ENCODE data around the gene TNFRSF1A. TPM values are rescaled to one million over a fixed set of nuclear protein-coding genes. Genes with fewer than 3 reads are reported as not detected.

TNFRSF1A gene
- total and polyA plus RNA-seq, 5 donors from 2014 or later, result 25.6 to 39.5 (median 34.0) TPM

DNA sequence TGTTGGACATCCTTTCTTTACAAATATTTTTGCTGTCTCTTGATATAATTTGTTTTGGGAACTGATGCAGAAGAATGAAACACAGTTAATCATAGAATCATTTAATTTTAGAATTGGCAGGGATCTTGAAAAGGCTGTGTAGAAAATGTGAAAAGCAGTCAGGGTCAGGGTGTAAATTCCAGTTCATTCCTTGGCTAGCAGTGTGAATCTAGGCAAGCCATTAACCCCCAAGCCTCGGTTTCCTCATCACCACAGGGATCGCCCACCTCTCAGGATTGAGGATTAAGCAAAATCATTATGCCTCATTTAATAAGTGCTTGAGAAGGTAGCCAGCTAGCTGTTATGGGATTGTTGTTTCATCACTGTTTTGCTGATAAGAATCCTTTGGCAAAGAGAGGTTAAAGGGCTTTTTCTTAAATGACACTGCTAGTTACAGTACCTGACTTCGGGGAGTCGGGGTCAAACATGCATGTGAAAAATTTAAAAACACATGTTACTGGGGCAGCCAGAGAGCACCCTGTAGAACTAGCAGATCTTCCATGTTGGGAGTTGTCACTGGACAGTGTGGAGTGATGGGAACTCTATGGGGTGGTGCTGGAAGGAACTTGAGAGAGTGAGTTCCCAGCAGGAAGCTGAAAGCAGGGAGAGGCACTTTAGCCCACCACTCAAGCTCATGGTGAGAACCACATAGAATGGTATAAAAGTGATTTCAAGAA is 10.7 kb downstream of the TNFRSF1A start:
- H3K27ac ChIP-seq (ENCODE audit: insufficient read depth, low read length, poor library complexity, severe bottlenecking), result no peak overlapping the region
- DNase-seq, result no peak
- no peak overlapping the region for H3K4me3 ChIP-seq (ENCODE audit: low read depth, low read length)
- Mint-ChIP-seq H3K36me3 (peaks cover 39% of the 10 kb centered on the region), H3K27me3 (no peaks in the 10 kb centered on the region), H3K27ac (peak overlapping the region in 2 of 3 donors; percentile 14 to 49), H3K9me3 (no peaks in the 10 kb centered on the region), H3K4me3 (peak overlapping the region in 1 of 4 donors; percentile 10), H3K4me1 (peaks cover 4 to 47% (median 21%) of the 10 kb centered on the region in 4 donors)
- ATAC-seq (ENCODE audit: low read depth in 2 of 2), result no peak
- H3K4me1 ChIP-seq (ENCODE audit: control insufficient read depth, insufficient read depth, low read length, poor library complexity, severe bottlenecking), result peaks cover 24% of the 10 kb centered on the region
- H3K36me3 ChIP-seq (ENCODE audit: control insufficient read depth, insufficient read depth, low read length), result peaks cover 58% of the 10 kb centered on the region
- H3K9me3 ChIP-seq (ENCODE audit: control insufficient read depth in 2 of 2, low read length in 2 of 2), result no peaks in the 10 kb centered on the region
- no peaks in the 10 kb centered on the region for H3K27me3 ChIP-seq (ENCODE audit: control insufficient read depth, insufficient read depth, low read length)

- Mint-ChIP-seq H3K27me3 (no peaks in the 10 kb centered on the region), H3K9me3 (no peaks in the 10 kb centered on the region), H3K4me3 (peak overlapping the region in 1 of 4 donors; percentile 22), H3K27ac (no peak overlapping the region), H3K4me1 (peaks cover 0 to 44% (median 17%) of the 10 kb centered on the region in 4 donors), H3K36me3 (peaks cover 37% of the 10 kb centered on the region)
- H3K4me3 ChIP-seq (ENCODE audit: low read depth, low read length), result no peak overlapping the region
- no peak for ATAC-seq (ENCODE audit: low read depth in 2 of 2)
- peaks cover 58% of the 10 kb centered on the region for H3K36me3 ChIP-seq (ENCODE audit: control insufficient read depth, insufficient read depth, low read length)
- H3K27me3 ChIP-seq (ENCODE audit: control insufficient read depth, insufficient read depth, low read length), result no peaks in the 10 kb centered on the region
- peaks cover 15% of the 10 kb centered on the region for H3K4me1 ChIP-seq (ENCODE audit: control insufficient read depth, insufficient read depth, low read length, poor library complexity, severe bottlenecking)
- H3K9me3 ChIP-seq (ENCODE audit: control insufficient read depth in 2 of 2, low read length in 2 of 2), result no peaks in the 10 kb centered on the region
- no peak for DNase-seq
- H3K27ac ChIP-seq (ENCODE audit: insufficient read depth, low read length, poor library complexity, severe bottlenecking), result no peak overlapping the region
Measured at GRCh38 chr12:6330192-6330591, 11.7 kb downstream of the TNFRSF1A start.

DNA sequence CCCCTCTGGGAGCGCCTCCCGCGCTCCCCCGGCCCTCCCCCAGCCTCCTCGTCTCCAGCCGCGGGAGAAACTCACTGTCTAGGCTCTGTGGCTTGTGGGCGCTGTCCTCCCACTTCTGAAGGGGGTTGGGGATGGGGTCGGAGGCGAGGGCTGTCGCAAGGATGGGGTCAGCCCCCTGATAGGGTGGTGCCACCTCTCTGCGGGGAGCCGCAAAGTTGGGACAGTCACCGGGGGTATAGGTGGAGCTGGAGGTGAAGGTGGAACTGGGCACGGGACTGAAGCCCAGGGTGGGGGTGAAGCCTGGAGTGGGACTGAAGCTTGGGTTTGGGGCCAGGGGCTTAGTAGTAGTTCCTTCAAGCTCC is 12.2 kb downstream of the TNFRSF1A start:
- peaks cover 37% of the 10 kb centered on the region for H3K36me3 Mint-ChIP-seq
- H3K27ac ChIP-seq (ENCODE audit: insufficient read depth, low read length, poor library complexity, severe bottlenecking), result no peak overlapping the region
- H3K27me3 ChIP-seq (ENCODE audit: control insufficient read depth, insufficient read depth, low read length), result no peaks in the 10 kb centered on the region
- H3K36me3 ChIP-seq (ENCODE audit: control insufficient read depth, insufficient read depth, low read length), result peaks cover 56% of the 10 kb centered on the region
- no peaks in the 10 kb centered on the region for H3K27me3 Mint-ChIP-seq
- H3K9me3 ChIP-seq (ENCODE audit: control insufficient read depth in 2 of 2, low read length in 2 of 2), result no peaks in the 10 kb centered on the region
- ATAC-seq (ENCODE audit: low read depth in 2 of 2), result no peak
- H3K27ac Mint-ChIP-seq, result peak overlapping the region in 1 of 3 donors; percentile 76
- H3K4me3 Mint-ChIP-seq, result no peak overlapping the region
- H3K9me3 Mint-ChIP-seq, result no peaks in the 10 kb centered on the region
- peaks cover 0 to 44% (median 20%) of the 10 kb centered on the region in 4 donors for H3K4me1 Mint-ChIP-seq
- peaks cover 10% of the 10 kb centered on the region for H3K4me1 ChIP-seq (ENCODE audit: control insufficient read depth, insufficient read depth, low read length, poor library complexity, severe bottlenecking)
- no peak overlapping the region for H3K4me3 ChIP-seq (ENCODE audit: low read depth, low read length)
- no peak for DNase-seq

- H3K4me3 ChIP-seq (ENCODE audit: low read depth, low read length), result no peak overlapping the region
- Mint-ChIP-seq H3K4me3 (no peak overlapping the region), H3K36me3 (peaks cover 37% of the 10 kb centered on the region), H3K27me3 (no peaks in the 10 kb centered on the region), H3K4me1 (peaks cover 0 to 44% (median 23%) of the 10 kb centered on the region in 4 donors), H3K27ac (no peak overlapping the region), H3K9me3 (no peaks in the 10 kb centered on the region)
- peaks cover 51% of the 10 kb centered on the region for H3K36me3 ChIP-seq (ENCODE audit: control insufficient read depth, insufficient read depth, low read length)
- no peak for ATAC-seq (ENCODE audit: low read depth in 2 of 2)
- H3K9me3 ChIP-seq (ENCODE audit: control insufficient read depth in 2 of 2, low read length in 2 of 2), result no peaks in the 10 kb centered on the region
- H3K27me3 ChIP-seq (ENCODE audit: control insufficient read depth, insufficient read depth, low read length), result no peaks in the 10 kb centered on the region
- DNase-seq, result no peak
- no peak overlapping the region for H3K27ac ChIP-seq (ENCODE audit: insufficient read depth, low read length, poor library complexity, severe bottlenecking)
- peaks cover 7% of the 10 kb centered on the region for H3K4me1 ChIP-seq (ENCODE audit: control insufficient read depth, insufficient read depth, low read length, poor library complexity, severe bottlenecking)
Measured at GRCh38 chr12:6328945-6329702, 12.8 kb downstream of the TNFRSF1A start.

DNA sequence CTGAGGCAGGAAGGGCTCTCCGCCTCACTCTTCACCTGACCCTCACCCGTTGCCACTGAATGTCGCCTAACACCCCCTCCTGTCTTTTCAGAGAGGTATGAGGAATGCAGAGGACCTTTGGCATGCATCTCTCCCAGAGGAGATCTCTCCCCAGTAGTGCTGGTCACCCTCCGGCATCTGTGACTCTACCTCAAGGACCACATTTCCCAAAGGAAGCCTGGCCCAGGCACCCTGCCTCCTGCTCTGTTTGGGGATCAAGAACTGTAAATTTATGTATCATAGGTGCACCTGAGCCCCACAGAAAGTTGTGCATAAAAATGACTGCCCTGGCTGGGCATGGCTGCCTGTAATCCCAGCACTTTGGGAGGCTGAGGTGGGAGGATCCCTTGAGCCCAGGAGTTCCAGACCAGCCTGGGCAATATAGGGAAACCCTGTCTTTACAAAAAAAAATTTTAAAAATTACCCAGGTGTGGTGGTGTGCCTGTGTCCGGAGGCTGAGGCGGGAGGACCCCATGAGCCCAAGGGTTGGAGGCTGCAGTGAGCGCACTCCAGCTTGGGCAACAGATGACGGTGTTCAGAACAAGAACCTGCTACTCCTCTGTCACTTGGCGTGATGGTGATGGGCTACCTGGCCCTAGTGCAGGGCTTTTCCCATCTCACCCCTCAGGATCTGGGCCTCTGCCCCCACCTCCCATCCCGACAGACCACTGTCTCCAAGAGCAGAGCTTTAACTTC is 13.7 kb downstream of the TNFRSF1A start:
- Histone ChIP-seq H3K27me3 (ENCODE audit: control insufficient read depth, insufficient read depth, low read length) (no peaks in the 10 kb centered on the region), H3K9me3 (ENCODE audit: control insufficient read depth in 2 of 2, low read length in 2 of 2) (no peaks in the 10 kb centered on the region), H3K4me1 (ENCODE audit: control insufficient read depth, insufficient read depth, low read length, poor library complexity, severe bottlenecking) (peaks cover 14% of the 10 kb centered on the region), H3K4me3 (ENCODE audit: low read depth, low read length) (no peak overlapping the region), H3K36me3 (ENCODE audit: control insufficient read depth, insufficient read depth, low read length) (peaks cover 42% of the 10 kb centered on the region), H3K27ac (ENCODE audit: insufficient read depth, low read length, poor library complexity, severe bottlenecking) (no peak overlapping the region)
- DNase-seq (no peak), ATAC-seq (ENCODE audit: low read depth in 2 of 2) (no peak)
- Mint-ChIP-seq H3K4me1 (peaks cover 3 to 44% (median 25%) of the 10 kb centered on the region in 4 donors), H3K27ac (peak overlapping the region in 1 of 3 donors; percentile 51), H3K36me3 (peaks cover 29% of the 10 kb centered on the region), H3K9me3 (no peaks in the 10 kb centered on the region), H3K27me3 (no peaks in the 10 kb centered on the region), H3K4me3 (no peak overlapping the region)

GRCh38 chr12:6327229-6328041 is 14.4 kb downstream of the TNFRSF1A start:
- no peak overlapping the region for H3K4me3 Mint-ChIP-seq

More at GRCh38 chr12:6327229-6328041, 14.4 kb downstream of the TNFRSF1A start:
- no peaks in the 10 kb centered on the region for H3K27me3 ChIP-seq (ENCODE audit: control insufficient read depth, insufficient read depth, low read length)
- DNase-seq (no peak), ATAC-seq (ENCODE audit: low read depth in 2 of 2) (no peak)
- no peaks in the 10 kb centered on the region for H3K27me3 Mint-ChIP-seq
- peaks cover 34% of the 10 kb centered on the region for H3K36me3 ChIP-seq (ENCODE audit: control insufficient read depth, insufficient read depth, low read length)
- H3K9me3 ChIP-seq (ENCODE audit: control insufficient read depth in 2 of 2, low read length in 2 of 2), result no peaks in the 10 kb centered on the region
- H3K9me3 Mint-ChIP-seq, result no peaks in the 10 kb centered on the region
- no peak overlapping the region for H3K27ac ChIP-seq (ENCODE audit: insufficient read depth, low read length, poor library complexity, severe bottlenecking)
- H3K4me1 ChIP-seq (ENCODE audit: control insufficient read depth, insufficient read depth, low read length, poor library complexity, severe bottlenecking), result peaks cover 16% of the 10 kb centered on the region
- H3K27ac Mint-ChIP-seq, result peak overlapping the region in 1 of 3 donors; percentile 32
- H3K4me3 ChIP-seq (ENCODE audit: low read depth, low read length), result no peak overlapping the region
- H3K4me1 Mint-ChIP-seq, result peaks cover 7 to 44% (median 27%) of the 10 kb centered on the region in 4 donors
- peaks cover 23% of the 10 kb centered on the region for H3K36me3 Mint-ChIP-seq

Data from CD4-positive, CD25-positive, alpha-beta regulatory T cell (primary cell).